Measurements from ENCODE around the gene FA2H. TPM values are rescaled to one million over a fixed set of nuclear protein-coding genes. Genes with fewer than 3 reads are reported as not detected.

Gene FA2H
- total RNA-seq, 2 donors from 2014 or later: 0.49 TPM; not detected in 1

DNA sequence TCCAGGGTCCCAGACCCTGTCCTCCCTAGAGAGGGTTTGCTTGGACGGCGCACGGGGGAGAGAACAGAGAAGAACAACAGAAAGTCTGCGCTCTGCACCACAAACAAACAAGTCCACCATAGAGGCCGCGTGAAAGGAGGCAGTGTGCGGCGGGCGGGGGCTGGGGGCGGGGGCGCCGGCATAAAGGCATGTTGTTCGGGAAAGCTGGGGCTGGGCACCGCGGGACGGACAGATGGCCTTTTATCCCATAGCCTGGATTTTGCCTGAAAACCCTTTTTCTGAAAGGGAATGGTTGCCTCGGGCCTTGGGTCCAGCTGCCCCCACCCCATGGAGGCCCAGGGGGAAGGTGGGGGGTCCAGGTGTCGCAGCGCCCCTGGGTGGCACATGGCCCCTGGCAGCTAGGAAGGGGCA is 26.0 kb downstream of the FA2H start:
- Histone ChIP-seq H3K4me1 (ENCODE audit: control insufficient read depth in 1 of 2, low read depth in 2 of 2) (peaks cover 0 to 7% of the 10 kb centered on the region in 2 donors), H3K4me3 (no peak overlapping the region), H3K36me3 (no peaks in the 10 kb centered on the region), H3K9me3 (no peaks in the 10 kb centered on the region), H3K27me3 (replicated peaks; ENCODE audit: insufficient read depth) (no peaks in the 10 kb centered on the region), H3K27ac (no peak overlapping the region)
- DNase-seq (ENCODE audit: low spot score) (no peak), ATAC-seq (ENCODE audit: insufficient number of reproducible peaks, low FRiP score, low read depth) (no peak)
- TF ChIP-seq, protein P1, sequence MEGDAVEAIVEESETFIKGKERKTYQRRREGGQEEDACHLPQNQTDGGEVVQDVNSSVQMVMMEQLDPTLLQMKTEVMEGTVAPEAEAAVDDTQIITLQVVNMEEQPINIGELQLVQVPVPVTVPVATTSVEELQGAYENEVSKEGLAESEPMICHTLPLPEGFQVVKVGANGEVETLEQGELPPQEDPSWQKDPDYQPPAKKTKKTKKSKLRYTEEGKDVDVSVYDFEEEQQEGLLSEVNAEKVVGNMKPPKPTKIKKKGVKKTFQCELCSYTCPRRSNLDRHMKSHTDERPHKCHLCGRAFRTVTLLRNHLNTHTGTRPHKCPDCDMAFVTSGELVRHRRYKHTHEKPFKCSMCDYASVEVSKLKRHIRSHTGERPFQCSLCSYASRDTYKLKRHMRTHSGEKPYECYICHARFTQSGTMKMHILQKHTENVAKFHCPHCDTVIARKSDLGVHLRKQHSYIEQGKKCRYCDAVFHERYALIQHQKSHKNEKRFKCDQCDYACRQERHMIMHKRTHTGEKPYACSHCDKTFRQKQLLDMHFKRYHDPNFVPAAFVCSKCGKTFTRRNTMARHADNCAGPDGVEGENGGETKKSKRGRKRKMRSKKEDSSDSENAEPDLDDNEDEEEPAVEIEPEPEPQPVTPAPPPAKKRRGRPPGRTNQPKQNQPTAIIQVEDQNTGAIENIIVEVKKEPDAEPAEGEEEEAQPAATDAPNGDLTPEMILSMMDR (IDR thresholded peaks at IDR 0.05): no peak

DNA sequence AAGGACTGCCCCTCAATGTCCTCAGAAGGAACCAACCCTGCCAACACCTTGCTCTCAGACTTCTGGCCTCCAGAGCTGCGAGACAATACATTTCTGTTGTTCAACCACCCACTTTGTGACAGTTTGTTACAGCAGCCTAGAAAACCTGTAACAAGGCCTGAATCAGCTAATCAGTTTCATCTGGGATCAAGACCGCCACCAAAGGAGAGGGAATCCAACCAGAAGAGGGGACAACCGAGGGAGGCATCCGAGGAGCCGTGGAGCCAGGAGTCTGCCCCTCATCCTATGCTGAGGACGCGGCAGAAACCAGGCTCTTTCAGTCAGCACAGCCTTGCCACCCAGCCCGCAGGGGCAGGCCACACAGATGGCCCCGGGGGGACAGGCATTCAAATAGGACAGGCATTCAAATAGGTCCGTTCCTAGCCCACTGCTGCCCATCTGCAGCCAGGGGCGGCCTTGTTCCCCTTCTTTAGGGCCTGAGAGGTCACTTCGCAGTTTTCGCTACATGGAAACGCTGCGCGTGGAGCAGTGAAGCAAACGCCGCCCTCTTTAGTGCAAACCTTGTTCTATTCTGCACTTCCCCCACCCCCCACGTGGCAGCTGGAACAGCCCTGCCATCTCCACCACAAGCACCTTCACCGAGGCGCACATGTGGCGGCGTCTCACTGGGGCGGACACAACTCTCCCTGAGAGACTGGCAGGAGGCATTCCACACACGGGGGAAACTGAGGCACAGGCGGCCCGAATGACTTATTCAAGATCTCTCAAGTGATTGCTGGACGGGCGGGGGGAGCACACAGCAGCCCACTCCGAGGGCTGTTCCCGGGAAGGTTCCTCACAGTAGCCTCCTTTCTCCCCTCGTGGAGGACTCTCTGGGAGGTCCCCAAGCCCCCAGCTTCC is 26.7 kb downstream of the FA2H start:
- Histone ChIP-seq H3K4me1 (ENCODE audit: control insufficient read depth in 1 of 2, low read depth in 2 of 2) (peaks cover 0 to 12% of the 10 kb centered on the region in 2 donors), H3K36me3 (no peaks in the 10 kb centered on the region), H3K9me3 (no peaks in the 10 kb centered on the region), H3K27me3 (replicated peaks; ENCODE audit: insufficient read depth) (no peaks in the 10 kb centered on the region), H3K4me3 (no peak overlapping the region), H3K27ac (no peak overlapping the region)
- ATAC-seq (ENCODE audit: insufficient number of reproducible peaks, low FRiP score, low read depth) (no peak), DNase-seq (ENCODE audit: low spot score) (no peak)
- TF ChIP-seq, protein P1 (IDR thresholded peaks at IDR 0.05): no peak

DNA sequence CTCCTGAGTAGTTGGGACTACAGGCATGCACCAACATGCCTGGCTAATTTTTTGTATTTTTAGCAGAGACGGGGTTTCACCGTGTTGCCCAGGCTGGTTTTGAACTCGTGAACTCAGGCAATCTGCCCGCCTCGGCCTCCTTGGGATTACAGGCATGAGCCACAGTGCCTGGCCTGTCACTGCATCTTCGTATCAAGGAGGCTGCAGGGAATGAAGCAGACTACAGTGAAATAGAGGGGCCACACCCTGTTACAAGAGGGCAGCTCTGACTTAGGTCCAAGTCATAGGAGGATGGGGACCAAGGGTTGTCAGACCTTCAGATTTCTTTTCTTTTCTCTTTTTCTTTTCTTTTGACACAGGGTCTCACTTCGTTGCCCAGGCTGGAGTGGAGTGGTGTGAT is 28.7 kb downstream of the FA2H start:
- H3K4me3 ChIP-seq: no peak overlapping the region
- no peak overlapping the region for H3K27ac ChIP-seq
- ATAC-seq (ENCODE audit: insufficient number of reproducible peaks, low FRiP score, low read depth) (no peak), DNase-seq (ENCODE audit: low spot score) (no peak)
- H3K9me3 ChIP-seq: no peaks in the 10 kb centered on the region
- no peaks in the 10 kb centered on the region for H3K27me3 ChIP-seq (replicated peaks; ENCODE audit: insufficient read depth)
- TF ChIP-seq, protein P1 (IDR thresholded peaks at IDR 0.05): no peak
- peaks cover 0 to 12% of the 10 kb centered on the region in 2 donors for H3K4me1 ChIP-seq (ENCODE audit: control insufficient read depth in 1 of 2, low read depth in 2 of 2)
- no peaks in the 10 kb centered on the region for H3K36me3 ChIP-seq

DNA sequence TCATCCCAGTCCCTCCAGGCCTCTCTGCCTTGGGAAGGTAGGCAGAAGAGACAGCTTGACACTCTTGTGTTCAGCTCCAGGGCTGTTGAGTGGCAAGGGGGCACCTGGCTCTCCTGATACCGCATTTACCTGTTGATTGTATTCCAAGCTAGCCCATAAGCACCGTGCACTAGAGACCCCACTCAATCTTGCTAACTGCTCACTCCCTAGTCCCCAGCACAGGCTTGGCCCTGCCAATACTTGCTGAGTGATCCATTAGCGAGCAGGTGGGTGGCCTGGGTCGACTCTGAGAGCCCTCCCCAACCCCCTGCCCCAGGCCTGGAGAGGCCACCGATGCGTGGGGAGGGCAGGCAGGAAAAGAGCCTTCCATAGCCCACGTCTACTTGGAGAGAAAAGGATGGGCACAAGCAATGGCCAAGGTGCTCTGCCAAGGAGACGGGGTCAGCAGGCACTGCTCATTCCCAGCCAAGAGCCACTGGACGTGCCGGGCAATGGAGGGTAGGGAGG is 29.5 kb downstream of the FA2H start:
- TF ChIP-seq, protein P1 (IDR thresholded peaks at IDR 0.05): no peak
- H3K27me3 ChIP-seq (replicated peaks; ENCODE audit: insufficient read depth): no peaks in the 10 kb centered on the region
- ATAC-seq (ENCODE audit: insufficient number of reproducible peaks, low FRiP score, low read depth) (no peak), DNase-seq (ENCODE audit: low spot score) (no peak)
- no peaks in the 10 kb centered on the region for H3K36me3 ChIP-seq
- H3K4me1 ChIP-seq (ENCODE audit: control insufficient read depth in 1 of 2, low read depth in 2 of 2): peaks cover 0 to 12% of the 10 kb centered on the region in 2 donors
- no peak overlapping the region for H3K4me3 ChIP-seq
- H3K9me3 ChIP-seq: no peaks in the 10 kb centered on the region
- H3K27ac ChIP-seq: no peak overlapping the region

DNA sequence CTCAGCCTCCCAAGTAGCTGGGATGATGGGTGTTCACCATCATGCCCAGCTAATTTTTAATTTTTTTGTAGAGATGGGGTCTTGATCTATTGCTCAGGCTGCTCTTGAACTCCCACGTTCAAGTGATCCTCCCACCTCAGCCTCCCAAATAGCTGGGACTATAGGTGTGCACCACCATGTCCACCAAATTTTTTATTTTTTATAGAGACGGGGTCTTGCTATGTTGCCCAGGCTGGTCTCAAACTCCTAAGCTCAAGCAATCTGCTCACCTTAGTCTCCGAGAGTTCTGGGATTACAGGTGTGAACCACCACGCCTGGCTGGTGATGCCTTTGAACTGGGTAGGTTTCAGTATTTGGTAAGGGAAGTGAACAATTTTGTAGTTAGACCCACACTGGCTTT is 30.1 kb downstream of the FA2H start:
- no peak for ATAC-seq (ENCODE audit: insufficient number of reproducible peaks, low FRiP score, low read depth)
- DNase-seq (ENCODE audit: low spot score): no peak
- Histone ChIP-seq H3K4me3 (no peak overlapping the region), H3K4me1 (ENCODE audit: control insufficient read depth in 1 of 2, low read depth in 2 of 2) (peaks cover 0 to 12% of the 10 kb centered on the region in 2 donors), H3K9me3 (no peaks in the 10 kb centered on the region), H3K36me3 (no peaks in the 10 kb centered on the region), H3K27me3 (replicated peaks; ENCODE audit: insufficient read depth) (no peaks in the 10 kb centered on the region), H3K27ac (no peak overlapping the region)
- TF ChIP-seq, protein P1 (IDR thresholded peaks at IDR 0.05): no peak
